ENCODE results near the gene MMP28.

Gene MMP28

GRCh38 chr17:35742896-35743477 lies 52.5 kb downstream of the MMP28 start:
- H3K9me2 ChIP-seq (replicated peaks; ENCODE audit: insufficient read depth, low read length) = no peaks in the 10 kb centered on the region
- DNase-seq = no peak
- TF ChIP-seq EZH2 (optimal IDR thresholded peaks at IDR 0.05; ENCODE audit: low read depth, low read length) = no peak
- TF ChIP-seq EZH2phosphoT487 (IDR thresholded peaks at IDR 0.05; ENCODE audit: low read length) = no peak
- TF ChIP-seq CTCF (IDR thresholded peaks at IDR 0.05; ENCODE audit: low read length) = no peak
- H2AFZ ChIP-seq (ENCODE audit: low read length) = no peak overlapping the region
- no peaks in the 10 kb centered on the region for H4K20me1 ChIP-seq (ENCODE audit: insufficient read depth, low read length)
- H3K9me3 ChIP-seq (replicated peaks; ENCODE audit: insufficient read depth, low read length) = no peaks in the 10 kb centered on the region
- H3K27me3 ChIP-seq (replicated peaks; ENCODE audit: insufficient read depth, low read length) = peaks cover 35% of the 10 kb centered on the region
- no peak overlapping the region for H3K9ac ChIP-seq (ENCODE audit: low read length)
- H3K79me2 ChIP-seq (ENCODE audit: low read length) = no peaks in the 10 kb centered on the region
- H3K4me3 ChIP-seq (ENCODE audit: low read length) = no peak overlapping the region
- no peaks in the 10 kb centered on the region for H3F3A ChIP-seq (ENCODE audit: insufficient read depth, low read length)
- H3K36me3 ChIP-seq (replicated peaks; ENCODE audit: insufficient read depth, low read length) = no peaks in the 10 kb centered on the region
- no peak overlapping the region for H3K27ac ChIP-seq (ENCODE audit: low read length)
- H3K4me2 ChIP-seq (ENCODE audit: low read depth, low read length) = no peak overlapping the region
- no peaks in the 10 kb centered on the region for H3K4me1 ChIP-seq (ENCODE audit: low read length)

GRCh38 chr17:35742496-35742895 lies 52.9 kb downstream of the MMP28 start:
- Histone ChIP-seq H3K4me1 (ENCODE audit: low read length) (no peaks in the 10 kb centered on the region), H3K9me2 (replicated peaks; ENCODE audit: insufficient read depth, low read length) (no peaks in the 10 kb centered on the region), H2AFZ (ENCODE audit: low read length) (no peak overlapping the region), H3K79me2 (ENCODE audit: low read length) (no peaks in the 10 kb centered on the region), H3K27ac (ENCODE audit: low read length) (no peak overlapping the region), H3F3A (ENCODE audit: insufficient read depth, low read length) (no peaks in the 10 kb centered on the region), H3K27me3 (replicated peaks; ENCODE audit: insufficient read depth, low read length) (peaks cover 33% of the 10 kb centered on the region), H4K20me1 (ENCODE audit: insufficient read depth, low read length) (no peaks in the 10 kb centered on the region), H3K4me3 (ENCODE audit: low read length) (no peak overlapping the region), H3K9ac (ENCODE audit: low read length) (no peak overlapping the region), H3K4me2 (ENCODE audit: low read depth, low read length) (no peak overlapping the region), H3K9me3 (replicated peaks; ENCODE audit: insufficient read depth, low read length) (no peaks in the 10 kb centered on the region), H3K36me3 (replicated peaks; ENCODE audit: insufficient read depth, low read length) (no peaks in the 10 kb centered on the region)
- DNase-seq = no peak
- TF ChIP-seq EZH2phosphoT487 (IDR thresholded peaks at IDR 0.05; ENCODE audit: low read length) = no peak
- TF ChIP-seq EZH2 (optimal IDR thresholded peaks at IDR 0.05; ENCODE audit: low read depth, low read length) = no peak
- TF ChIP-seq CTCF (IDR thresholded peaks at IDR 0.05; ENCODE audit: low read length) = no peak

GRCh38 chr17:35740997-35741931 lies 54.2 kb downstream of the MMP28 start:
- H3K36me3 ChIP-seq (replicated peaks; ENCODE audit: insufficient read depth, low read length) = no peaks in the 10 kb centered on the region
- peaks cover 30% of the 10 kb centered on the region for H3K27me3 ChIP-seq (replicated peaks; ENCODE audit: insufficient read depth, low read length)
- H3K4me1 ChIP-seq (ENCODE audit: low read length) = no peaks in the 10 kb centered on the region
- H3K4me3 ChIP-seq (ENCODE audit: low read length) = no peak overlapping the region
- H3K9me3 ChIP-seq (replicated peaks; ENCODE audit: insufficient read depth, low read length) = no peaks in the 10 kb centered on the region
- no peaks in the 10 kb centered on the region for H3F3A ChIP-seq (ENCODE audit: insufficient read depth, low read length)
- no peak overlapping the region for H3K9ac ChIP-seq (ENCODE audit: low read length)
- H3K4me2 ChIP-seq (ENCODE audit: low read depth, low read length) = peak overlapping the region; percentile 18; the same call in 1 of the 2 replicates
- no peak overlapping the region for H2AFZ ChIP-seq (ENCODE audit: low read length)
- H3K9me2 ChIP-seq (replicated peaks; ENCODE audit: insufficient read depth, low read length) = no peaks in the 10 kb centered on the region
- no peak overlapping the region for H3K27ac ChIP-seq (ENCODE audit: low read length)
- H3K79me2 ChIP-seq (ENCODE audit: low read length) = no peaks in the 10 kb centered on the region
- H4K20me1 ChIP-seq (ENCODE audit: insufficient read depth, low read length) = no peaks in the 10 kb centered on the region
- TF ChIP-seq CTCF (IDR thresholded peaks at IDR 0.05; ENCODE audit: low read length) (no peak), EZH2phosphoT487 (IDR thresholded peaks at IDR 0.05; ENCODE audit: low read length) (no peak), EZH2 (optimal IDR thresholded peaks at IDR 0.05; ENCODE audit: low read depth, low read length) (no peak)
- DNase-seq = no peak
